Liver (tissue), 3 donors: Measurements from ENCODE around the gene MGME1.

Source experiments
- ATF3 ChIP-seq: IDR thresholded peaks from 2 replicates; pipeline ENCODE4 v1.6.1; 2016; ENCODE audit warnings: antibody characterized with exemption
- EGR1 ChIP-seq, 2 donors: IDR thresholded peaks; 2 replicates each; pipeline ENCODE4 v1.6.1; 2016 to 2018; ENCODE audit warnings: antibody characterized with exemption in 2 of 2, low read depth in 2 of 2
- JUND ChIP-seq, 2 donors: IDR thresholded peaks; 2 replicates each; pipeline ENCODE4 v1.6.1; 2016; ENCODE audit warnings: antibody characterized with exemption in 2 of 2
- RAD21 ChIP-seq, 2 donors: IDR thresholded peaks; 2 replicates each; pipeline ENCODE4 v1.6.1; 2016; ENCODE audit warnings: antibody characterized with exemption in 2 of 2, mild to moderate bottlenecking in 2 of 2
- REST ChIP-seq: IDR thresholded peaks from 2 replicates; pipeline ENCODE4 v1.6.1; 2016; ENCODE audit warnings: antibody characterized with exemption, mild to moderate bottlenecking
- TAF1 ChIP-seq: conservative IDR thresholded peaks from 2 replicates; pipeline ENCODE4 v1.6.1; 2016; ENCODE audit warnings: antibody characterized with exemption, mild to moderate bottlenecking
- TF ChIP-seq, protein P1 (sequence below): fragments of 150-350 bp; IDR thresholded peaks from 2 replicates; pipeline ENCODE4 v1.5.1; 2017; ENCODE audit warnings: improper control_type of control experiment, low read depth, low read length; ENCODE audit not compliant: missing input control
- donor health status: healthy.
- donor health status: healthy.

- TF ChIP-seq TAF1 (no peak), REST (no peak), RAD21 (IDR thresholded peaks at IDR 0.05) (no peak), ATF3 (no peak), JUND (IDR thresholded peaks at IDR 0.05) (no peak), EGR1 (IDR thresholded peaks at IDR 0.05; ENCODE audit: low read depth in 2 of 2) (no peak)
- TF ChIP-seq, protein P1, sequence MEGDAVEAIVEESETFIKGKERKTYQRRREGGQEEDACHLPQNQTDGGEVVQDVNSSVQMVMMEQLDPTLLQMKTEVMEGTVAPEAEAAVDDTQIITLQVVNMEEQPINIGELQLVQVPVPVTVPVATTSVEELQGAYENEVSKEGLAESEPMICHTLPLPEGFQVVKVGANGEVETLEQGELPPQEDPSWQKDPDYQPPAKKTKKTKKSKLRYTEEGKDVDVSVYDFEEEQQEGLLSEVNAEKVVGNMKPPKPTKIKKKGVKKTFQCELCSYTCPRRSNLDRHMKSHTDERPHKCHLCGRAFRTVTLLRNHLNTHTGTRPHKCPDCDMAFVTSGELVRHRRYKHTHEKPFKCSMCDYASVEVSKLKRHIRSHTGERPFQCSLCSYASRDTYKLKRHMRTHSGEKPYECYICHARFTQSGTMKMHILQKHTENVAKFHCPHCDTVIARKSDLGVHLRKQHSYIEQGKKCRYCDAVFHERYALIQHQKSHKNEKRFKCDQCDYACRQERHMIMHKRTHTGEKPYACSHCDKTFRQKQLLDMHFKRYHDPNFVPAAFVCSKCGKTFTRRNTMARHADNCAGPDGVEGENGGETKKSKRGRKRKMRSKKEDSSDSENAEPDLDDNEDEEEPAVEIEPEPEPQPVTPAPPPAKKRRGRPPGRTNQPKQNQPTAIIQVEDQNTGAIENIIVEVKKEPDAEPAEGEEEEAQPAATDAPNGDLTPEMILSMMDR: no peak
Observed at GRCh38 chr20:17935186-17935585, 33.6 kb upstream of the MGME1 start.
